GM12878 (cell line): ENCODE results near the gene ANAPC2. TPM values are rescaled to one million over a fixed set of nuclear protein-coding genes. Genes with fewer than 3 reads are reported as not detected.
A peak's percentile ranks its signal among the peaks of the same experiment; 100 is the strongest.

Experiments used
- ATAC-seq: fragments of 200-7000 bp; cut with Tn5 transposase; 3 replicates; pipeline ENCODE4 v1.9.1; 2020; ENCODE audit warnings: mild to moderate bottlenecking, moderate library complexity
- BruUV-seq: library from RNA; stranded (reverse); fragments of 400-500 nt; replicated peaks from 2 replicates; lab custom pipeline; 2021; lab: Mats Ljungman, UMichigan
- CTCF ChIA-PET: fragments of 300-600 bp; sonication (Branson Sonifier 250); formaldehyde crosslinking; extraction: SDS; loops from one replicate; lab custom pipeline; 2021; ENCODE audit warnings: inconsistent platforms; lab: Yijun Ruan, JAX
- POLR2A ChIA-PET: fragments of 350-600 bp; formaldehyde crosslinking; extraction: SDS; loops from one replicate; lab custom pipeline; 2021; ENCODE audit warnings: inconsistent platforms; lab: Charles Lee
- RAD21 ChIA-PET: fragments of 300-600 bp; sonication (Branson Sonifier 250); formaldehyde crosslinking; loops from one replicate; lab custom pipeline; 2023; ENCODE audit warnings: antibody characterized with exemption; ENCODE audit not compliant: unreplicated experiment; lab: Charles Lee
- SMC1A ChIA-PET: fragments of 300-600 bp; sonication (Branson Sonifier 250); formaldehyde crosslinking; loops from one replicate; lab custom pipeline; 2023; ENCODE audit not compliant: unreplicated experiment, uncharacterized antibody; lab: Charles Lee
- DNase-seq: peaks from one replicate; pipeline ENCODE4 v3.0.0-alpha.2; 2011; ENCODE audit warnings: low read depth, low spot score
- FAIRE-seq: peaks from 3 replicates; lab custom pipeline; 2011; peaks lifted over from hg19 to GRCh38; lab: Jason Lieb, UNC
- H2AFZ ChIP-seq: 2 replicates; pipeline ENCODE4 v1.6.0; 2011; ENCODE audit warnings: low read depth, low read length, control low read depth; ENCODE audit not compliant: control insufficient read depth
- H3K27ac ChIP-seq: 2 replicates; pipeline ENCODE4 v1.5.1; 2011; ENCODE audit warnings: control low read depth; ENCODE audit not compliant: control insufficient read depth, insufficient read depth
- H3K27me3 ChIP-seq, 2 experiments: replicated peaks in 1 of 2; 2 replicates each; pipeline versions ENCODE4 v1.6.0 to v1.6.1; 2011; ENCODE audit warnings: low read length in 1 of 2; ENCODE audit not compliant: control insufficient read depth in 2 of 2, insufficient read depth in 2 of 2
- H3K36me3 ChIP-seq, 2 experiments: 2 replicates each; pipeline ENCODE4 v1.5.1; 2011; ENCODE audit warnings: low read length in 1 of 2; ENCODE audit not compliant: control insufficient read depth in 2 of 2, insufficient read depth in 2 of 2
- H3K4me1 ChIP-seq: 2 replicates; pipeline ENCODE4 v1.6.1; 2011; ENCODE audit warnings: mild to moderate bottlenecking, low read length, moderate library complexity, mixed read lengths; ENCODE audit not compliant: control insufficient read depth, insufficient read depth
- H3K4me2 ChIP-seq: 2 replicates; pipeline ENCODE4 v1.6.0; 2011; ENCODE audit warnings: control low read depth; ENCODE audit not compliant: control insufficient read depth, insufficient read depth
- H3K4me3 ChIP-seq: fragments of 200-600 bp; sonication (generic); 2 replicates; pipeline ENCODE4 v1.5.1; 2016
- H3K79me2 ChIP-seq: 2 replicates; pipeline ENCODE4 v1.6.0; 2011; ENCODE audit warnings: low read length; ENCODE audit not compliant: control insufficient read depth, insufficient read depth
- H3K9ac ChIP-seq: 2 replicates; pipeline ENCODE4 v1.8.0; 2011; ENCODE audit warnings: low read length, control low read depth, mixed read lengths; ENCODE audit not compliant: control insufficient read depth, insufficient read depth
- H3K9me3 ChIP-seq: replicated peaks from 3 replicates; pipeline ENCODE4 v1.5.1; 2011; ENCODE audit warnings: mild to moderate bottlenecking, low read length; ENCODE audit not compliant: control insufficient read depth, insufficient read depth
- H4K20me1 ChIP-seq: 2 replicates; pipeline ENCODE4 v1.6.0; 2011; ENCODE audit not compliant: control insufficient read depth, insufficient read depth
- ATF2 ChIP-seq: IDR thresholded peaks from 2 replicates; pipeline ENCODE4 v1.6.1; 2012; ENCODE audit warnings: low read length, inconsistent platforms
- CEBPZ ChIP-seq: fragments of 150-350 bp; IDR thresholded peaks from 2 replicates; pipeline ENCODE4 v1.6.1; 2016; ENCODE audit warnings: low read depth, low read length
- CREM ChIP-seq: IDR thresholded peaks from 2 replicates; pipeline ENCODE4 v1.6.1; 2014; ENCODE audit warnings: antibody characterized with exemption, low read depth
- HDAC6 ChIP-seq: fragments of 200-600 bp; sonication (generic); IDR thresholded peaks from one replicate; pipeline ENCODE4 v1.8.0; 2017; ENCODE audit warnings: antibody characterized with exemption; ENCODE audit not compliant: unreplicated experiment
- IKZF2 ChIP-seq, 2 experiments: fragments of 450-650 bp; IDR thresholded peaks; 2 replicates each; pipeline ENCODE4 v1.6.1; 2017; ENCODE audit warnings: mild to moderate bottlenecking in 2 of 2, moderate library complexity in 2 of 2
- KLF5 ChIP-seq: fragments of 450-650 bp; IDR thresholded peaks from 2 replicates; pipeline ENCODE4 v1.6.1; 2014; ENCODE audit warnings: mild to moderate bottlenecking; ENCODE audit not compliant: partially characterized antibody
- POLR2A ChIP-seq: IDR thresholded peaks from 2 replicates; pipeline ENCODE4 v1.6.1; 2011; ENCODE audit warnings: low read depth, mild to moderate bottlenecking, low read length
- WGBS: methylation state at CpG from one replicate; pipeline ENCODE4 v1.1.6; 2016; ENCODE audit warnings: low lambda C conversion rate; ENCODE audit not compliant: insufficient replicate concordance, insufficient coverage; ENCODE audit errors: missing lambda C conversion rate; 5-methylcytosine and 5-hydroxymethylcytosine counted together
- in situ Hi-C: fragments of 300-500 bp; cut with MboI; formaldehyde crosslinking; loops from 9 replicates; pipeline ENCODE4 v1.14.3; 2018; ENCODE audit warnings: mixed read lengths
- intact Hi-C: fragments of 100-400 bp; cut with micrococcal nuclease; formaldehyde crosslinking; loops from one replicate; pipeline ENCODE4 v1.14.2; 2022; ENCODE audit not compliant: unreplicated experiment
- polyA plus RNA-seq, 11 experiments: library from polyadenylated mRNA; depleted of rRNA in 4 of 11; unstranded in 6 of 11; stranded (reverse) in 5 of 11; fragments of >200 nt; fragmentation: Nextera tagmentation in 4 of 11; fragmentation: Illumina TruSeq in 1 of 11; extraction: Ambion mirVana in 4 of 11; extraction: Trizol in 1 of 11; gene quantifications; 1 replicate in 1 of 11; 2 replicates in 10 of 11; pipeline versions ENCODE4 v1.2.1 to v1.2.3, GENCODE V29; 2011 to 2016; ENCODE audit warnings: inconsistent platforms in 2 of 11, missing spikeins in 2 of 11, low read depth in 1 of 11
- total RNA-seq, 4 experiments: library from RNA; depleted of rRNA in 3 of 4; stranded (reverse); fragments of >200 nt in 3 of 4; fragmentation: Illumina TruSeq in 1 of 4; extraction: Trizol in 1 of 4; gene quantifications; 2 replicates each; pipeline versions ENCODE4 v1.2.1 to v1.2.3, GENCODE V29; 2013 to 2021

Gene ANAPC2
- total and polyA plus RNA-seq, 10 of the 15 experiments (the other 5 are each of a cell fraction or from before 2014, with no cell fraction given), result 0.03 to 65.2 (median 20.5) TPM

GRCh38 chr9:137173796-137174664 lies 14.3 kb downstream of the ANAPC2 start:
- no peak overlapping the region for H3K4me3 ChIP-seq
- intact Hi-C loops, result no loop called here
- DNase-seq (no peak), FAIRE-seq (no peak)
- no peaks in the 10 kb centered on the region for H3K36me3 ChIP-seq
- no peaks in the 10 kb centered on the region for H3K9me3 ChIP-seq
- H3K4me1 ChIP-seq, result peaks cover 8% of the 10 kb centered on the region; the same call in 1 of the 2 replicates
- no peak overlapping the region for H3K4me2 ChIP-seq
- RAD21 ChIA-PET, result interaction anchor here (0.8 kb wide), 1 partner anchor 14 kb away, joined by 3 read pairs; the partner anchor contains the start of genes ANAPC2 and SSNA1
- no peak overlapping the region for H3K27ac ChIP-seq
- TF ChIP-seq CREM, result no peak
- peak; percentile 65 for TF ChIP-seq POLR2A
- TF ChIP-seq, all 136 proteins: peak for 1
- ChIA-PET POLR2A (interaction anchor here (1.0 to 1.2 kb wide), 2 partner anchors 17 to 23 kb away, joined by 3 to 5 read pairs; no protein-coding TSS in a partner anchor), SMC1A (no interaction called here), CTCF (interaction anchor here (1.1 to 2.4 kb wide), 3 partner anchors 44 to 78 kb away, joined by 3 to 13 read pairs (median 4); no protein-coding TSS in a partner anchor)
- WGBS, result 65% methylated on average over 45 of the region's 45 CpGs
- BruUV-seq, result no TSS peak
- Histone ChIP-seq H3K79me2 (no peaks in the 10 kb centered on the region), H4K20me1 (no peaks in the 10 kb centered on the region), H2AFZ (no peak overlapping the region), H3K27me3 (peaks cover 0 to 3% of the 10 kb centered on the region in 2 experiments; a peak in 2 of 4 replicates), H3K9ac (no peak overlapping the region)
- no peak for ATAC-seq
- in situ Hi-C loops, result no loop called here

GRCh38 chr9:137172901-137173795 lies 15.2 kb downstream of the ANAPC2 start:
- FAIRE-seq (no peak), DNase-seq (no peak), ATAC-seq (no peak)
- SMC1A ChIA-PET, result no interaction called here
- no peaks in the 10 kb centered on the region for H4K20me1 ChIP-seq
- in situ Hi-C loops (no loop called here), intact Hi-C loops (no loop called here)
- POLR2A ChIA-PET, result no interaction called here
- no peaks in the 10 kb centered on the region for H3K79me2 ChIP-seq
- H3K27me3 ChIP-seq, result peaks cover 0 to 5% of the 10 kb centered on the region in 2 experiments; a peak in 2 of 4 replicates
- H3K4me2 ChIP-seq, result no peak overlapping the region
- H3K9ac ChIP-seq, result no peak overlapping the region
- BruUV-seq, result no TSS peak
- CTCF ChIA-PET, result interaction anchor here (1.0 kb wide), 1 partner anchor 52 kb away, joined by 3 read pairs; no protein-coding TSS in a partner anchor
- H3K27ac ChIP-seq, result no peak overlapping the region
- H3K9me3 ChIP-seq, result no peaks in the 10 kb centered on the region
- 36% methylated on average over 20 of the region's 21 CpGs for WGBS
- H3K4me1 ChIP-seq, result peaks cover 8% of the 10 kb centered on the region; the same call in 1 of the 2 replicates
- no peaks in the 10 kb centered on the region for H3K36me3 ChIP-seq
- RAD21 ChIA-PET, result interaction anchor here (0.8 to 3.0 kb wide), 2 partner anchors 15 to 23 kb away, joined by 3 to 14 read pairs; partner anchors contain the start of genes ANAPC2 and SSNA1
- H3K4me3 ChIP-seq, result no peak overlapping the region
- H2AFZ ChIP-seq, result no peak overlapping the region
- TF ChIP-seq HDAC6, result no peak
- TF ChIP-seq CEBPZ, result no peak
- no peak for TF ChIP-seq KLF5
- no peak for TF ChIP-seq ATF2
- no peak for TF ChIP-seq IKZF2 (IDR thresholded peaks at IDR 0.05)
